Natural killer cell (primary cell): ENCODE data around the gene ALDH7A1. TPM values are rescaled to one million over a fixed set of nuclear protein-coding genes. Genes with fewer than 3 reads are reported as not detected.
"Not testable (repeated sequence)": the region's sequence is repeated elsewhere in the genome, so short reads cannot be mapped to it uniquely, and the experiment has no call there.

Experiments
- ATAC-seq, 3 donors: fragments of 150-1000 bp in 2 of 3; fragments of 200-7000 bp in 1 of 3; cut with Tn5 transposase; 1 replicate in 1 of 3; 2 replicates in 2 of 3; pipeline ENCODE4 v1.10.0; 2021; ENCODE audit warnings: mild to moderate bottlenecking in 2 of 3, moderate library complexity in 2 of 3
- DNase-seq, 2 donors: peaks; one replicate each; pipeline versions ENCODE4 v3.0.0 to v3.0.0-alpha.2; 2013 to 2021; ENCODE audit warnings: mixed read lengths in 1 of 2
- H3K27ac ChIP-seq: one replicate; pipeline ENCODE4 v1.5.1; 2013; ENCODE audit warnings: mild to moderate bottlenecking, low read length
- H3K27me3 ChIP-seq: one replicate; pipeline ENCODE4 v1.6.1; 2013; ENCODE audit warnings: low read length; ENCODE audit not compliant: control insufficient read depth, insufficient read depth
- H3K36me3 ChIP-seq: one replicate; pipeline ENCODE4 v1.6.1; 2013; ENCODE audit warnings: low read length; ENCODE audit not compliant: control insufficient read depth, insufficient read depth
- H3K4me1 ChIP-seq: one replicate; pipeline ENCODE4 v1.6.1; 2013; ENCODE audit warnings: low read length; ENCODE audit not compliant: control insufficient read depth, insufficient read depth
- H3K4me3 ChIP-seq: one replicate; pipeline ENCODE4 v1.5.1; 2013; ENCODE audit warnings: low read length
- H3K9me3 ChIP-seq: one replicate; pipeline ENCODE4 v1.6.1; 2013; ENCODE audit warnings: low read length; ENCODE audit not compliant: control insufficient read depth, insufficient read depth
- H3K27ac Mint-ChIP-seq, 2 donors: one replicate each; pipeline ENCODE4 v1.8.0; 2022; ENCODE audit warnings: mild to moderate bottlenecking in 2 of 2, mixed read lengths in 2 of 2, moderate library complexity in 1 of 2
- H3K27me3 Mint-ChIP-seq, 2 donors: one replicate each; pipeline ENCODE4 v1.8.0; 2022; ENCODE audit warnings: low read depth in 2 of 2, mixed read lengths in 2 of 2
- H3K36me3 Mint-ChIP-seq: one replicate; pipeline ENCODE4 v1.8.0; 2022; ENCODE audit warnings: mixed read lengths
- H3K4me1 Mint-ChIP-seq, 2 donors: one replicate each; pipeline ENCODE4 v1.8.0; 2022; ENCODE audit warnings: mixed read lengths in 2 of 2
- H3K4me3 Mint-ChIP-seq: one replicate; pipeline ENCODE4 v1.8.0; 2022; ENCODE audit warnings: mild to moderate bottlenecking, moderate library complexity, mixed read lengths
- H3K9me3 Mint-ChIP-seq, 2 donors: one replicate each; pipeline ENCODE4 v1.8.0; 2022; ENCODE audit warnings: mixed read lengths in 2 of 2
- WGBS: methylation state at CpG from one replicate; pipeline ENCODE4 v1.1.7; 2013; ENCODE audit warnings: missing lambda C conversion rate; ENCODE audit not compliant: insufficient coverage; 5-methylcytosine and 5-hydroxymethylcytosine counted together
- intact Hi-C: fragments of 100-400 bp; cut with micrococcal nuclease; formaldehyde crosslinking; loops from one replicate; pipeline ENCODE4 v1.14.2; 2022
- total RNA-seq, 4 donors: library from RNA; stranded (reverse); fragments of 120-200 nt in 1 of 4; gene quantifications; one replicate each; pipeline versions ENCODE4 v1.2.3 to v1.2.4, GENCODE V29; 2013 to 2022
- TF ChIP-seq, protein P1 (sequence below): fragments of 200-600 bp; IDR thresholded peaks from one replicate; pipeline ENCODE4 v1.8.0; 2022; ENCODE audit warnings: antibody characterized with exemption

ALDH7A1 gene
- total RNA-seq, 3 donors from 2014 or later (not counting 1 experiment from before 2014, with no cell fraction given), result 0.66 to 1.3 (median 1.2) TPM

DNA sequence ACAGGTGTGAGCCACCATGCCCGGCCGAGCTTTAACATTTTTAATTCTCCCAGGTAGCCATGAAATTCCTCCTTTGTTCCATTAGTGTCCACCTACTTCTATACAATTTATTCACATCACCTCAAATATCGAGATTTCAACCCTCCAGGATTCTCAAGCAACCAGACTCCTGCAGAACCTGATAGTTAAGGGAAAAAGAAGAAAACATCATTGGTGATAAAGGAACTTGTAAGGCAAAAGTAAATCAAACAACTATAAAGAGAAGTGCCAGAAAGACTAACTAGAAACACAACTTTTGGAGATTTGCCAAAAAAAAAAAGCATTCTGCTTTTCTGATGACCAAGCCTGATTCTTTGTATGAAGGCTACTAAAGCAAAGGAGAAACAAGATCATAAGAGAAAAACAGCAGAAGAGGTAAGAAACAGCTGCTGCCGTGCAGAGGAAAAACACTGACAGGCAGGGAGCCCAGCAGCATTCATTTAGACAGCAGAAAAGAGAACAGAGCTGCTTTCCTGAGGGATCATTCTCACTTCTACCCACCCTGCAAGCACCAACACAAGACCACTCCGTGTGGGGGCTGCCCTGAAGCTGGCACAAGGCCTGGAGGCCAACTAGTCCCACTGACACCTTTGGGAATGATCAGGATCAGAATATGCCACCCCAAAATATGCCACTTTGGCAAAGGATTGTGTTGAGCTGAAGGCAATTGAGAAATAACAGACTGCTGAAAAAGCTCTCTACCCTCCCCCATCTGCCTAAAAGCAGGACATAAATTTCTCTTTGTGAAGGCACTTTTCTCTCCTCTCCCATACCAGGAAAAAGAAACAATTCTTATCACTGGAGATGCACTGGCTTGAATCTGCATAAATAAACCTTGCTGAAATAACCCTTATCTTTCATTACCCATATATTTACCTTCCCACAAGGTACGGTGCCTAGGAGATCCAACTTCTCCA, 75.1 kb downstream of the ALDH7A1 start:
- no peak overlapping the region for H3K27ac Mint-ChIP-seq
- no peaks in the 10 kb centered on the region for H3K36me3 ChIP-seq

DNA sequence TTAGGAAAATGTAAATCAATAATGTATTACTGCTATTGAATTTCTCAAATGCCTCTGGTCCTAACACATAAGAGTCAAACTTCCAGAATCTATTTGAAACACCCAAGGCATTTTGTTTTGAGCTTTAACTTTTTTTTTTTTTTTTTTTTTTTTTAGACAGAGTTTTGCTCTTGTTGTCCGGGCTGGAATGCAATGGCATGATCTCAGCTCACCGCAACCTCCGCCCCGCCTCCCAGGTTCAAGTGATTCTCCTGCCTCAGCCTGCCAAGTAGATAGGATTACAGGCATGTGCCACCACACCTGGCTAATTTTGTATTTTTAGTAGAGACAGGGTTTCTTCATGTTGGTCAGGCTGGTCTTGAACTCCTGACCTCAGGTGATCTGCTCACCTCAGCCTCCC, 75.8 kb downstream of the ALDH7A1 start:
- H3K9me3 ChIP-seq, H3K27me3 Mint-ChIP-seq, H3K36me3 ChIP-seq, H3K27ac ChIP-seq, intact Hi-C loops, H3K27ac Mint-ChIP-seq, H3K4me1 ChIP-seq, DNase-seq, H3K36me3 Mint-ChIP-seq, H3K27me3 ChIP-seq, H3K4me1 Mint-ChIP-seq, H3K4me3 Mint-ChIP-seq, ATAC-seq, H3K4me3 ChIP-seq, H3K9me3 Mint-ChIP-seq: not testable (repeated sequence)
- 97% methylated on average over 4 of the region's 4 CpGs for WGBS

More for the DNA sequence above, 75.1 kb downstream of the ALDH7A1 start:
- intact Hi-C loops, result no loop called here
- peaks cover 3% of the 10 kb centered on the region for H3K27me3 ChIP-seq
- Mint-ChIP-seq H3K4me3 (no peak overlapping the region), H3K9me3 (no peaks in the 10 kb centered on the region), H3K27me3 (peaks cover 0 to 2% of the 10 kb centered on the region in 2 donors), H3K4me1 (no peaks in the 10 kb centered on the region), H3K36me3 (no peaks in the 10 kb centered on the region)
- no peaks in the 10 kb centered on the region for H3K9me3 ChIP-seq
- no peak overlapping the region for H3K4me3 ChIP-seq
- no peaks in the 10 kb centered on the region for H3K4me1 ChIP-seq
- DNase-seq, result no peak
- ATAC-seq, result no peak
- TF ChIP-seq, protein P1, sequence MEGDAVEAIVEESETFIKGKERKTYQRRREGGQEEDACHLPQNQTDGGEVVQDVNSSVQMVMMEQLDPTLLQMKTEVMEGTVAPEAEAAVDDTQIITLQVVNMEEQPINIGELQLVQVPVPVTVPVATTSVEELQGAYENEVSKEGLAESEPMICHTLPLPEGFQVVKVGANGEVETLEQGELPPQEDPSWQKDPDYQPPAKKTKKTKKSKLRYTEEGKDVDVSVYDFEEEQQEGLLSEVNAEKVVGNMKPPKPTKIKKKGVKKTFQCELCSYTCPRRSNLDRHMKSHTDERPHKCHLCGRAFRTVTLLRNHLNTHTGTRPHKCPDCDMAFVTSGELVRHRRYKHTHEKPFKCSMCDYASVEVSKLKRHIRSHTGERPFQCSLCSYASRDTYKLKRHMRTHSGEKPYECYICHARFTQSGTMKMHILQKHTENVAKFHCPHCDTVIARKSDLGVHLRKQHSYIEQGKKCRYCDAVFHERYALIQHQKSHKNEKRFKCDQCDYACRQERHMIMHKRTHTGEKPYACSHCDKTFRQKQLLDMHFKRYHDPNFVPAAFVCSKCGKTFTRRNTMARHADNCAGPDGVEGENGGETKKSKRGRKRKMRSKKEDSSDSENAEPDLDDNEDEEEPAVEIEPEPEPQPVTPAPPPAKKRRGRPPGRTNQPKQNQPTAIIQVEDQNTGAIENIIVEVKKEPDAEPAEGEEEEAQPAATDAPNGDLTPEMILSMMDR, result no peak
- H3K27ac ChIP-seq, result no peak overlapping the region
- WGBS, result 54% methylated on average over 5 of the region's 6 CpGs

DNA sequence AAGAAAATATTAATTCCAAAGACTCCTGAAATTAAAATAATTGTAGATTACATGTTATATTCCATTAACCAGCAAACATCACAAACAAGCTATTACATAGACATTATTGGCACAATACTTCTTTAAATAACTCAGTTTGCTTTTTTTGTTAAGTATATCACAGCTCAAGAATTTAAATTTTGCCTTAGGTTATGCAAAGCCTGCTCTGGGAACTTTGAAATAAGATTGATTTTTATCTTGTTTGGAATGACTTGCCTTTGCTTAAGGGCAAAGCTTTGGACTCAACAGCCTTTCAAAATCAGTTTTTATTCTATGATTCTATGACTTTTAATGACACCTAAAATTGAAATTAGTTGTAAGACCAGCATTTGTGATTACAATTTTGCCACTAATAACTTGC, 78.2 kb downstream of the ALDH7A1 start:
- ATAC-seq (no peak), DNase-seq (no peak)
- intact Hi-C loops, result no loop called here
- Mint-ChIP-seq H3K4me1 (no peaks in the 10 kb centered on the region), H3K36me3 (no peaks in the 10 kb centered on the region), H3K27ac (no peak overlapping the region), H3K27me3 (peaks cover 0 to 8% of the 10 kb centered on the region in 2 donors), H3K9me3 (no peaks in the 10 kb centered on the region), H3K4me3 (no peak overlapping the region)
- TF ChIP-seq, protein P1, result no peak
- Histone ChIP-seq H3K27ac (no peak overlapping the region), H3K4me3 (no peak overlapping the region), H3K27me3 (no peaks in the 10 kb centered on the region), H3K4me1 (no peaks in the 10 kb centered on the region), H3K36me3 (no peaks in the 10 kb centered on the region), H3K9me3 (no peaks in the 10 kb centered on the region)

DNA sequence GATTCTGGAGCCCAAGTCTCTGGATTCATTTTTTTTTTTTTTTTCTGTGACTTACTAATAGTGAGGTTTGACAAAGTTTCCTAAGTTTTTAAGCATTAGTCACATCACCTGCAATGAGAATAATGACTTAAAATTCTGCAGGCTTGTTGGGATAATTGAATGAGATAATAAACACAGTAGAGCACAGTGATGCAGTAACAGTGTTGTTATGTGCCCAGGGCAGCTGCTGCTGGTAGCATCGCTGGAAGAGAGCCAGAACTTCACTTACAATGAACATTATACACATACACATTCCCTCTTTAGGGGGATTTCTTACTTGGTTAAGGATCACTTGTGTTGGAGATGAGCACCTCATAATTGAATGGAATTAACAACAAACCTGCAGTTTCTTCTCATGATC, 78.9 kb downstream of the ALDH7A1 start:
- Mint-ChIP-seq H3K27me3 (peaks cover 0 to 8% of the 10 kb centered on the region in 2 donors), H3K27ac (no peak overlapping the region), H3K4me3 (no peak overlapping the region), H3K36me3 (no peaks in the 10 kb centered on the region), H3K4me1 (no peaks in the 10 kb centered on the region), H3K9me3 (no peaks in the 10 kb centered on the region)
- ATAC-seq (no peak), DNase-seq (no peak)
- no peaks in the 10 kb centered on the region for H3K36me3 ChIP-seq
- H3K27ac ChIP-seq, result no peak overlapping the region
- TF ChIP-seq, protein P1, result no peak
- intact Hi-C loops, result no loop called here
- H3K27me3 ChIP-seq, result no peaks in the 10 kb centered on the region
- H3K4me1 ChIP-seq, result no peaks in the 10 kb centered on the region
- no peak overlapping the region for H3K4me3 ChIP-seq
- H3K9me3 ChIP-seq, result no peaks in the 10 kb centered on the region
- WGBS, result no CpG with 5 or more reads among the region's 1 CpG
